MV-4-11 (cell line): ENCODE measurements around the gene RSPRY1.
A peak's percentile ranks its signal among the peaks of the same experiment; 100 is the strongest.

Experiments used
- DNase-seq: peaks from one replicate; lab custom pipeline; 2025; lab: John Stamatoyannopoulos, UW

Gene RSPRY1

GRCh38 chr16:57224651-57225335, 38.7 kb downstream of the RSPRY1 start:
- DNase-seq: no peak

GRCh38 chr16:57225978-57226377, 39.8 kb downstream of the RSPRY1 start:
- DNase-seq: no peak

- DNase-seq: no peak
Measured at GRCh38 chr16:57226701-57227621, 40.8 kb downstream of the RSPRY1 start.

GRCh38 chr16:57229079-57229478, 43.0 kb downstream of the RSPRY1 start:
- no peak for DNase-seq

- no peak for DNase-seq
Measured at GRCh38 chr16:57231821-57232350, 45.8 kb downstream of the RSPRY1 start.

GRCh38 chr16:57233944-57234706, 48.0 kb downstream of the RSPRY1 start:
- DNase-seq: no peak

- no peak for DNase-seq
Measured at GRCh38 chr16:57234707-57235092, 48.6 kb downstream of the RSPRY1 start.

GRCh38 chr16:57235128-57236021, 49.2 kb downstream of the RSPRY1 start:
- peak; percentile 56 for DNase-seq

GRCh38 chr16:57236022-57236350, 49.9 kb downstream of the RSPRY1 start:
- no peak for DNase-seq

- DNase-seq: no peak
Measured at GRCh38 chr16:57238682-57239081, 52.6 kb downstream of the RSPRY1 start.

GRCh38 chr16:57239107-57239506, 53.0 kb downstream of the RSPRY1 start:
- DNase-seq: no peak

GRCh38 chr16:57240851-57241250, 54.7 kb downstream of the RSPRY1 start:
- peak; percentile 81 for DNase-seq

- DNase-seq: no peak
Measured at GRCh38 chr16:57242650-57243049, 56.5 kb downstream of the RSPRY1 start.

GRCh38 chr16:57244463-57244766, 58.3 kb downstream of the RSPRY1 start:
- DNase-seq: no peak

- peak; percentile 95 for DNase-seq
Measured at GRCh38 chr16:57244767-57245471, 58.8 kb downstream of the RSPRY1 start, which contains the start of gene ARL2BP. Gene ARL2BP, plus strand, starts transcription at chr16:57245259. Its CDS starts 109 bp downstream, at chr16:57245368.

- no peak for DNase-seq
Measured at GRCh38 chr16:57245472-57246113, 59.5 kb downstream of the RSPRY1 start.

GRCh38 chr16:57251352-57251751, 65.2 kb downstream of the RSPRY1 start:
- no peak for DNase-seq

GRCh38 chr16:57252148-57252721, 66.1 kb downstream of the RSPRY1 start:
- DNase-seq: no peak

GRCh38 chr16:57253466-57253865, 67.3 kb downstream of the RSPRY1 start:
- no peak for DNase-seq
